Keratinocyte (primary cell): Measurements from ENCODE around the gene TEAD4. TPM values are rescaled to one million over a fixed set of nuclear protein-coding genes. Genes with fewer than 3 reads are reported as not detected.

Experiments
- DNase-seq: peaks from one replicate; pipeline ENCODE4 v3.0.0-alpha.2; 2011; ENCODE audit warnings: low read depth, missing footprints, low spot score
- FAIRE-seq: peaks from 2 replicates; lab custom pipeline; 2011; peaks lifted over from hg19 to GRCh38; lab: Jason Lieb, UNC
- H2AFZ ChIP-seq: 2 replicates; pipeline ENCODE4 v1.6.0; 2012; ENCODE audit warnings: low read length, control low read depth, inconsistent platforms; ENCODE audit not compliant: control insufficient read depth
- H3K27ac ChIP-seq: 2 replicates; pipeline ENCODE4 v1.5.1; 2011; ENCODE audit warnings: low read length; ENCODE audit not compliant: control insufficient read depth, insufficient read depth
- H3K27me3 ChIP-seq: 3 replicates; pipeline ENCODE4 v1.6.0; 2011; ENCODE audit warnings: low read length; ENCODE audit not compliant: control insufficient read depth, insufficient read depth; ENCODE audit errors: extremely low read depth
- H3K36me3 ChIP-seq, 2 experiments: 2 replicates in 1 of 2; 3 replicates in 1 of 2; pipeline ENCODE4 v1.5.1; 2011; ENCODE audit warnings: low read length in 2 of 2, mild to moderate bottlenecking in 1 of 2; ENCODE audit not compliant: control insufficient read depth in 2 of 2, insufficient read depth in 2 of 2; ENCODE audit errors: extremely low read depth in 1 of 2
- H3K4me1 ChIP-seq: 3 replicates; pipeline ENCODE4 v1.5.1; 2011; ENCODE audit warnings: low read length; ENCODE audit not compliant: control insufficient read depth, insufficient read depth; ENCODE audit errors: extremely low read depth
- H3K4me2 ChIP-seq: 3 replicates; pipeline ENCODE4 v1.6.0; 2011; ENCODE audit warnings: low read depth, low read length; ENCODE audit not compliant: control insufficient read depth, insufficient read depth; ENCODE audit errors: extremely low read depth
- H3K4me3 ChIP-seq, 3 experiments: fragments of 200-600 bp in 1 of 3; sonication (generic) in 1 of 3; 2 replicates in 2 of 3; 3 replicates in 1 of 3; pipeline ENCODE4 v1.5.1; 2011 to 2016; ENCODE audit warnings: low read length in 3 of 3, mild to moderate bottlenecking in 3 of 3, control low read depth in 2 of 3, inconsistent platforms in 1 of 3, low read depth in 1 of 3, mixed read lengths in 1 of 3, mixed run types in 1 of 3, moderate library complexity in 1 of 3; ENCODE audit not compliant: control insufficient read depth in 2 of 3, insufficient read depth in 2 of 3; ENCODE audit errors: extremely low read depth in 1 of 3
- H3K79me2 ChIP-seq: 2 replicates; pipeline ENCODE4 v1.6.0; 2012; ENCODE audit warnings: low read length; ENCODE audit not compliant: control insufficient read depth, insufficient read depth
- H3K9ac ChIP-seq: 3 replicates; pipeline ENCODE4 v1.6.0; 2011; ENCODE audit warnings: low read length; ENCODE audit not compliant: control insufficient read depth, insufficient read depth; ENCODE audit errors: extremely low read depth
- H3K9me1 ChIP-seq: 3 replicates; pipeline ENCODE4 v1.6.0; 2011; ENCODE audit warnings: low read length; ENCODE audit not compliant: control insufficient read depth, insufficient read depth; ENCODE audit errors: extremely low read depth
- H3K9me3 ChIP-seq: 2 replicates; pipeline ENCODE4 v1.5.1; 2012; ENCODE audit warnings: low read depth, low read length; ENCODE audit not compliant: control insufficient read depth
- H4K20me1 ChIP-seq: 3 replicates; pipeline ENCODE4 v1.6.0; 2011; ENCODE audit warnings: low read length; ENCODE audit not compliant: control insufficient read depth, insufficient read depth; ENCODE audit errors: extremely low read depth
- CTCF ChIP-seq, 3 experiments: IDR thresholded peaks in 1 of 3; conservative IDR thresholded peaks in 1 of 3; optimal IDR thresholded peaks in 1 of 3; 2 replicates in 2 of 3; 3 replicates in 1 of 3; pipeline versions ENCODE3 to v1.5.1; 2011; ENCODE audit warnings: low read length in 3 of 3, mild to moderate bottlenecking in 3 of 3, moderate library complexity in 2 of 3, control low read depth in 1 of 3, inconsistent platforms in 1 of 3; ENCODE audit not compliant: insufficient read depth in 2 of 3; ENCODE audit errors: extremely low read depth in 1 of 3
- EZH2 ChIP-seq: IDR thresholded peaks from one replicate; pipeline ENCODE4 v1.6.1; 2012; ENCODE audit warnings: inconsistent platforms, mild to moderate bottlenecking, low read length, moderate library complexity
- dilution Hi-C: fragments of 300-500 bp; cut with MboI; formaldehyde crosslinking; loops from one replicate; pipeline ENCODE4 v1.7.0; 2020; ENCODE audit warnings: low sequenced_read_pairs; ENCODE audit not compliant: extremely low pct_ligation_motif_present
- polyA plus RNA-seq, 5 experiments: library from polyadenylated mRNA; depleted of rRNA in 3 of 5; stranded (reverse) in 3 of 5; stranded (forward) in 1 of 5; unstranded in 1 of 5; fragments of >200 nt; gene quantifications; 1 replicate in 1 of 5; 2 replicates in 3 of 5; 3 replicates in 1 of 5; pipeline versions ENCODE4 v1.2.1 to v1.2.3, GENCODE V29; 2011 to 2012; ENCODE audit warnings: missing spikeins in 2 of 5, low read depth in 1 of 5, low replicate concordance in 1 of 5
- small RNA-seq, 3 experiments: library from RNA; depleted of rRNA; stranded (forward); fragments of <200 nt; gene quantifications; one replicate each; pipeline ENCODE3, GENCODE V24; 2012; ENCODE audit warnings: low read depth in 3 of 3, low replicate concordance in 1 of 3; ENCODE audit not compliant: insufficient read length in 3 of 3

Gene TEAD4
- polyA plus RNA-seq, 1 donor (not counting 4 experiments of a cell fraction or from before 2014, with no cell fraction given): 8.1 TPM

GRCh38 chr12:3089588-3089987, 130.4 kb downstream of the TEAD4 start:
- H3K4me2 ChIP-seq: no peak overlapping the region
- no peak overlapping the region for H3K4me3 ChIP-seq
- peaks cover 10% of the 10 kb centered on the region for H3K4me1 ChIP-seq
- H3K9ac ChIP-seq: no peak overlapping the region
- no peak overlapping the region for H3K27ac ChIP-seq
- no peak for DNase-seq
- peaks cover 6 to 9% of the 10 kb centered on the region in 2 experiments for H3K36me3 ChIP-seq
- dilution Hi-C loops: no loop called here
- no peaks in the 10 kb centered on the region for H4K20me1 ChIP-seq
- no peak for FAIRE-seq
- no peaks in the 10 kb centered on the region for H3K27me3 ChIP-seq
- peaks cover 14% of the 10 kb centered on the region for H3K79me2 ChIP-seq
- TF ChIP-seq CTCF (optimal IDR thresholded peaks at IDR 0.05 in 1 of 3, IDR thresholded peaks at IDR 0.05 in 1 of 3, conservative IDR thresholded peaks at IDR 0.05 in 1 of 3; ENCODE audit: extremely low read depth in 1 of 3, insufficient read depth in 2 of 3, low read length in 3 of 3) (no peak), EZH2 (no peak)
- no peaks in the 10 kb centered on the region for H3K9me3 ChIP-seq
- H2AFZ ChIP-seq: no peak overlapping the region
- H3K9me1 ChIP-seq: no peaks in the 10 kb centered on the region

Small RNA genes lying within 50 kb of the gene (small RNA-seq; reads per million reads assigned to genes)
- 0 to 0.75 (median 0.33) reads per million in 3 experiments for gene RNU6-1315P

Other genes with a start within 250 kb of the TEAD4 start
- gene FKBP4, start 164.4 kb upstream of the TEAD4 start, polyA plus RNA-seq: 60.7 to 81.3 TPM (median 80.8 TPM) in 3 replicates
- gene ITFG2, start 146.7 kb upstream of the TEAD4 start, polyA plus RNA-seq: 9.5 to 17.5 TPM (median 13.0 TPM) in 3 replicates
- gene NRIP2, start 124.4 kb upstream of the TEAD4 start, polyA plus RNA-seq: not detected in 3 replicates
- not detected in 3 replicates for gene TEX52, start 102.4 kb upstream of the TEAD4 start, polyA plus RNA-seq
- 1.2 to 26.9 TPM (median 9.0 TPM) in 3 replicates for gene FOXM1, start 82.2 kb upstream of the TEAD4 start, polyA plus RNA-seq
- 20.0 to 25.6 TPM (median 23.4 TPM) in 3 replicates for gene RHNO1, start 82.2 kb upstream of the TEAD4 start, polyA plus RNA-seq
- gene TULP3, start 68.5 kb upstream of the TEAD4 start, polyA plus RNA-seq: 13.0 to 16.6 TPM (median 16.0 TPM) in 3 replicates
- 27.5 to 39.5 TPM (median 36.2 TPM) in 3 replicates for gene TSPAN9, start 118.0 kb downstream of the TEAD4 start, polyA plus RNA-seq